Measurements from ENCODE around the gene SPOCK2.
A peak's percentile ranks its signal among the peaks of the same experiment; 100 is the strongest.

Gene SPOCK2

DNA sequence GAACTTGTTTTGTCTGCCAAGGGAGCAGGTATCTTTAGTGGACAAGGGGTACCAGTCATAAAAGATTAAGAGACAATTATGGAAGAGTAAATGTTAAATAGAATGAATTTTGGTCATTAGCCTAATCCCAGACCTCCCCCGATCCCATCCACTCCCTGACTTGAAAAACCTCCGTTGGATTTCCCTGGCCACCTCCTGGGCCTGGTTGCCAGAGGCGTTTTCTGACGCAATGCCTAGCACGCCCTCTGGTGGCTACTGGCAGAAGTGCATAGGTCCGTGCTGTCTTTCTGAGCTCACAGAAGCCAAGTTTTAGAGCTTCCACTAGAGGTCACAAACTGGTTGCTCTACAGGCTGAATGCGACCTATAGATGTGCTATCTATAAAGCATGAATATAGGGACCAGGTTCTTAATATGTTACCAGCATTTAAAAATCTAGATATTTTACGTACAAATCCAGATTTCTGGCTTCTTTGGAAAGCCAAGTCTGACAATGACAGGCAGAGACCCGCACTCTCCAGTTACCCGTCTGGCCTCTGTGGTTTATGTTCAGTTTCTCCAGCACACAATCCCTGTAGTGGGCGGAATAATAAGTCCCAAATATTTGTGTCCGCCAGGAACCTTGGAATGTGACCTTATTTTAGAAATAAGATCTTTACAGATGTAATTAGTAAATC is 39.8 kb downstream of the SPOCK2 start (continued):
- TF ChIP-seq, protein P1, sequence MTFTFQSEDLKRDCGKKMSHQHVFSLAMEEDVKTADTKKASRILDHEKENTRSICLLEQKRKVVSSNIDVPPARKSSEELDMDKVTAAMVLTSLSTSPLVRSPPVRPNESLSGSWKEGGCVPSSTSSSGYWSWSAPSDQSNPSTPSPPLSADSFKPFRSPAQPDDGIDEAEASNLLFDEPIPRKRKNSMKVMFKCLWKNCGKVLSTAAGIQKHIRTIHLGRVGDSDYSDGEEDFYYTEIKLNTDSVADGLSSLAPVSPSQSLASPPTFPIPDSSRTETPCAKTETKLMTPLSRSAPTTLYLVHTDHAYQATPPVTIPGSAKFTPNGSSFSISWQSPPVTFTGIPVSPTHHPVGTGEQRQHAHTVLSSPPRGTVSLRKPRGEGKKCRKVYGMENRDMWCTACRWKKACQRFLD (tag by site-specific recombination; IDR thresholded peaks at IDR 0.05), result no peak
- TF ChIP-seq ZNF174 (tag by site-specific recombination; IDR thresholded peaks at IDR 0.05) (no peak), ZNF19 (tag by site-specific recombination; IDR thresholded peaks at IDR 0.05; ENCODE audit: low read depth) (no peak), ZBTB21 (tag by site-specific recombination; IDR thresholded peaks at IDR 0.05) (no peak), ZNF777 (tag by site-specific recombination; IDR thresholded peaks at IDR 0.05; ENCODE audit: borderline replicate concordance) (no peak), ZNF701 (tag by site-specific recombination; IDR thresholded peaks at IDR 0.05) (no peak), ZNF10 (tag by site-specific recombination; IDR thresholded peaks at IDR 0.05) (no peak), ZFP37 (tag by site-specific recombination; IDR thresholded peaks at IDR 0.05) (0 out of 2 replicates have a peak, but pooled peaks have one; percentile 26), ZNF660 (tag by site-specific recombination; IDR thresholded peaks at IDR 0.05) (peak; percentile 96), ZNF548 (tag by site-specific recombination; IDR thresholded peaks at IDR 0.05) (no peak), ZNF211 (tag by site-specific recombination; IDR thresholded peaks at IDR 0.05; ENCODE audit: low read depth) (no peak), ZSCAN30 (tag by site-specific recombination; IDR thresholded peaks at IDR 0.05) (peak; percentile 96), KLF7 (tag by site-specific recombination; IDR thresholded peaks at IDR 0.05; ENCODE audit: borderline replicate concordance) (no peak), ZNF16 (tag by site-specific recombination; IDR thresholded peaks at IDR 0.05; ENCODE audit: low read depth) (no peak), IKZF3 (tag by site-specific recombination; IDR thresholded peaks at IDR 0.05) (peak; percentile 89), REPIN1 (tag by site-specific recombination; IDR thresholded peaks at IDR 0.05; ENCODE audit: low read depth) (no peak), ZSCAN16 (tag by site-specific recombination; IDR thresholded peaks at IDR 0.05) (no peak)
- TF ChIP-seq, protein P2, sequence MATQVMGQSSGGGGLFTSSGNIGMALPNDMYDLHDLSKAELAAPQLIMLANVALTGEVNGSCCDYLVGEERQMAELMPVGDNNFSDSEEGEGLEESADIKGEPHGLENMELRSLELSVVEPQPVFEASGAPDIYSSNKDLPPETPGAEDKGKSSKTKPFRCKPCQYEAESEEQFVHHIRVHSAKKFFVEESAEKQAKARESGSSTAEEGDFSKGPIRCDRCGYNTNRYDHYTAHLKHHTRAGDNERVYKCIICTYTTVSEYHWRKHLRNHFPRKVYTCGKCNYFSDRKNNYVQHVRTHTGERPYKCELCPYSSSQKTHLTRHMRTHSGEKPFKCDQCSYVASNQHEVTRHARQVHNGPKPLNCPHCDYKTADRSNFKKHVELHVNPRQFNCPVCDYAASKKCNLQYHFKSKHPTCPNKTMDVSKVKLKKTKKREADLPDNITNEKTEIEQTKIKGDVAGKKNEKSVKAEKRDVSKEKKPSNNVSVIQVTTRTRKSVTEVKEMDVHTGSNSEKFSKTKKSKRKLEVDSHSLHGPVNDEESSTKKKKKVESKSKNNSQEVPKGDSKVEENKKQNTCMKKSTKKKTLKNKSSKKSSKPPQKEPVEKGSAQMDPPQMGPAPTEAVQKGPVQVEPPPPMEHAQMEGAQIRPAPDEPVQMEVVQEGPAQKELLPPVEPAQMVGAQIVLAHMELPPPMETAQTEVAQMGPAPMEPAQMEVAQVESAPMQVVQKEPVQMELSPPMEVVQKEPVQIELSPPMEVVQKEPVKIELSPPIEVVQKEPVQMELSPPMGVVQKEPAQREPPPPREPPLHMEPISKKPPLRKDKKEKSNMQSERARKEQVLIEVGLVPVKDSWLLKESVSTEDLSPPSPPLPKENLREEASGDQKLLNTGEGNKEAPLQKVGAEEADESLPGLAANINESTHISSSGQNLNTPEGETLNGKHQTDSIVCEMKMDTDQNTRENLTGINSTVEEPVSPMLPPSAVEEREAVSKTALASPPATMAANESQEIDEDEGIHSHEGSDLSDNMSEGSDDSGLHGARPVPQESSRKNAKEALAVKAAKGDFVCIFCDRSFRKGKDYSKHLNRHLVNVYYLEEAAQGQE (tag by site-specific recombination; IDR thresholded peaks at IDR 0.05), result 0 out of 2 replicates have a peak, but pooled peaks have one; percentile 17
- TF ChIP-seq, protein P3, sequence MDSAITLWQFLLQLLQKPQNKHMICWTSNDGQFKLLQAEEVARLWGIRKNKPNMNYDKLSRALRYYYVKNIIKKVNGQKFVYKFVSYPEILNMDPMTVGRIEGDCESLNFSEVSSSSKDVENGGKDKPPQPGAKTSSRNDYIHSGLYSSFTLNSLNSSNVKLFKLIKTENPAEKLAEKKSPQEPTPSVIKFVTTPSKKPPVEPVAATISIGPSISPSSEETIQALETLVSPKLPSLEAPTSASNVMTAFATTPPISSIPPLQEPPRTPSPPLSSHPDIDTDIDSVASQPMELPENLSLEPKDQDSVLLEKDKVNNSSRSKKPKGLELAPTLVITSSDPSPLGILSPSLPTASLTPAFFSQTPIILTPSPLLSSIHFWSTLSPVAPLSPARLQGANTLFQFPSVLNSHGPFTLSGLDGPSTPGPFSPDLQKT (IDR thresholded peaks at IDR 0.05; ENCODE audit: borderline replicate concordance, low read depth, low read length), result no peak
- TF ChIP-seq, protein P4, sequence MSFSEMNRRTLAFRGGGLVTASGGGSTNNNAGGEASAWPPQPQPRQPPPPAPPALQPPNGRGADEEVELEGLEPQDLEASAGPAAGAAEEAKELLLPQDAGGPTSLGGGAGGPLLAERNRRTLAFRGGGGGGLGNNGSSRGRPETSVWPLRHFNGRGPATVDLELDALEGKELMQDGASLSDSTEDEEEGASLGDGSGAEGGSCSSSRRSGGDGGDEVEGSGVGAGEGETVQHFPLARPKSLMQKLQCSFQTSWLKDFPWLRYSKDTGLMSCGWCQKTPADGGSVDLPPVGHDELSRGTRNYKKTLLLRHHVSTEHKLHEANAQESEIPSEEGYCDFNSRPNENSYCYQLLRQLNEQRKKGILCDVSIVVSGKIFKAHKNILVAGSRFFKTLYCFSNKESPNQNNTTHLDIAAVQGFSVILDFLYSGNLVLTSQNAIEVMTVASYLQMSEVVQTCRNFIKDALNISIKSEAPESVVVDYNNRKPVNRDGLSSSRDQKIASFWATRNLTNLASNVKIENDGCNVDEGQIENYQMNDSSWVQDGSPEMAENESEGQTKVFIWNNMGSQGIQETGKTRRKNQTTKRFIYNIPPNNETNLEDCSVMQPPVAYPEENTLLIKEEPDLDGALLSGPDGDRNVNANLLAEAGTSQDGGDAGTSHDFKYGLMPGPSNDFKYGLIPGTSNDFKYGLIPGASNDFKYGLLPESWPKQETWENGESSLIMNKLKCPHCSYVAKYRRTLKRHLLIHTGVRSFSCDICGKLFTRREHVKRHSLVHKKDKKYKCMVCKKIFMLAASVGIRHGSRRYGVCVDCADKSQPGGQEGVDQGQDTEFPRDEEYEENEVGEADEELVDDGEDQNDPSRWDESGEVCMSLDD (tag by site-specific recombination; IDR thresholded peaks at IDR 0.05), result no peak
- TF ChIP-seq, protein P5, sequence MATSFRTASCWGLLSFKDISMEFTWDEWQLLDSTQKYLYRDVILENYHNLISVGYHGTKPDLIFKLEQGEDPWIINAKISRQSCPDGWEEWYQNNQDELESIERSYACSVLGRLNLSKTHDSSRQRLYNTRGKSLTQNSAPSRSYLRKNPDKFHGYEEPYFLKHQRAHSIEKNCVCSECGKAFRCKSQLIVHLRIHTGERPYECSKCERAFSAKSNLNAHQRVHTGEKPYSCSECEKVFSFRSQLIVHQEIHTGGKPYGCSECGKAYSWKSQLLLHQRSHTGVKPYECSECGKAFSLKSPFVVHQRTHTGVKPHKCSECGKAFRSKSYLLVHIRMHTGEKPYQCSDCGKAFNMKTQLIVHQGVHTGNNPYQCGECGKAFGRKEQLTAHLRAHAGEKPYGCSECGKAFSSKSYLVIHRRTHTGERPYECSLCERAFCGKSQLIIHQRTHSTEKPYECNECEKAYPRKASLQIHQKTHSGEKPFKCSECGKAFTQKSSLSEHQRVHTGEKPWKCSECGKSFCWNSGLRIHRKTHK (tag by site-specific recombination; IDR thresholded peaks at IDR 0.05), result no peak
- TF ChIP-seq, protein P6, sequence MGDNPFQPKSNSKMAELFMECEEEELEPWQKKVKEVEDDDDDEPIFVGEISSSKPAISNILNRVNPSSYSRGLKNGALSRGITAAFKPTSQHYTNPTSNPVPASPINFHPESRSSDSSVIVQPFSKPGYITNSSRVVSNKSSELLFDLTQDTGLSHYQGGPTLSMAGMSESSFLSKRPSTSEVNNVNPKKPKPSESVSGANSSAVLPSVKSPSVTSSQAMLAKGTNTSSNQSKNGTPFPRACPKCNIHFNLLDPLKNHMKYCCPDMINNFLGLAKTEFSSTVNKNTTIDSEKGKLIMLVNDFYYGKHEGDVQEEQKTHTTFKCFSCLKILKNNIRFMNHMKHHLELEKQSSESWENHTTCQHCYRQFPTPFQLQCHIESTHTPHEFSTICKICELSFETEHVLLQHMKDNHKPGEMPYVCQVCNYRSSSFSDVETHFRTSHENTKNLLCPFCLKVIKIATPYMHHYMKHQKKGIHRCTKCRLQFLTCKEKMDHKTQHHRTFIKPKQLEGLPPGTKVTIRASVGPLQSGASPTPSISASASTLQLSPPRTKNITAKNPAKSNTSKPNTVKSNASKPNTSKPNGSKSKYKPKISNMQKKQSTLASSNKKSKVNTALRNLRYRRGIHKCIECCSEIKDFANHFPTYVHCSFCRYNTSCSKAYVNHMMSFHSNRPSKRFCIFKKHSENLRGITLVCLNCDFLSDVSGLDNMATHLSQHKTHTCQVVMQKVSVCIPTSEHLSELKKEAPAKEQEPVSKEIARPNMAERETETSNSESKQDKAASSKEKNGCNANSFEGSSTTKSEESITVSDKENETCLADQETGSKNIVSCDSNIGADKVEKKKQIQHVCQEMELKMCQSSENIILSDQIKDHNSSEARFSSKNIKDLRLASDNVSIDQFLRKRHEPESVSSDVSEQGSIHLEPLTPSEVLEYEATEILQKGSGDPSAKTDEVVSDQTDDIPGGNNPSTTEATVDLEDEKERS (tag by site-specific recombination; IDR thresholded peaks at IDR 0.05), result no peak
- TF ChIP-seq, protein P7, sequence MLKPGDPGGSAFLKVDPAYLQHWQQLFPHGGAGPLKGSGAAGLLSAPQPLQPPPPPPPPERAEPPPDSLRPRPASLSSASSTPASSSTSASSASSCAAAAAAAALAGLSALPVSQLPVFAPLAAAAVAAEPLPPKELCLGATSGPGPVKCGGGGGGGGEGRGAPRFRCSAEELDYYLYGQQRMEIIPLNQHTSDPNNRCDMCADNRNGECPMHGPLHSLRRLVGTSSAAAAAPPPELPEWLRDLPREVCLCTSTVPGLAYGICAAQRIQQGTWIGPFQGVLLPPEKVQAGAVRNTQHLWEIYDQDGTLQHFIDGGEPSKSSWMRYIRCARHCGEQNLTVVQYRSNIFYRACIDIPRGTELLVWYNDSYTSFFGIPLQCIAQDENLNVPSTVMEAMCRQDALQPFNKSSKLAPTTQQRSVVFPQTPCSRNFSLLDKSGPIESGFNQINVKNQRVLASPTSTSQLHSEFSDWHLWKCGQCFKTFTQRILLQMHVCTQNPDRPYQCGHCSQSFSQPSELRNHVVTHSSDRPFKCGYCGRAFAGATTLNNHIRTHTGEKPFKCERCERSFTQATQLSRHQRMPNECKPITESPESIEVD (tag by site-specific recombination; IDR thresholded peaks at IDR 0.05), result no peak
